ENCODE measurements around the gene EXOC3L4.

DNA sequence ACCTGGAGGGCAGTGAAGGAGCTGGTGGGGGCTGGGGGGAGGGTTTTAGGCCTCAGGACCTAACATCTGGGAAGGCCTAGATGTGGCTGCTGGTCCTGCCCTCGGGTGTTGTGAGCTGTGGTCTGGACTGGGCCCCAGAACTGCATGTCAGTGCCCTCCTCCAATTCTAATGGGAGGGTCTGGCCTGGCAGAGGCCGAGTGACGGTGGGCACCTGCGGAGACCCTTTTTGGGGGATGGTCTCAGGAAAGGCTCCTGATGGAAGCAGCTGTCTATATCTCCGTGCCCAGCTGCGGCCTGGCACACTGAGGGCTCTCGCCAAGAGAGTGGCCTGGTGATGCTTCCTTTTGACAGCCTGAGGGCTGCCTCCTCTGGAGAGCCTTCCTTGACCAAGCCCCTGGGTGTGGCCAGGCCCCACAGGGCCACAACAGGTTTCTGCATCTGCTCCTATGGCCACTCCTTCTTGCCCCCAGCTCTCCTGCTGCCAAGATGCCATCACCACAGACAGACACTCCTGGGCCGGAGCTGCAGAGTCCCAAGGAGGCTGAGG, 5.3 kb downstream of the EXOC3L4 start:
- no peak for TF ChIP-seq POLR2A (IDR thresholded peaks at IDR 0.05; ENCODE audit: low read depth, low read length)
- TF ChIP-seq TAF1 (IDR thresholded peaks at IDR 0.05; ENCODE audit: low read depth, low read length) = no peak
- no peak for TF ChIP-seq POLR2AphosphoS5 (IDR thresholded peaks at IDR 0.05; ENCODE audit: low read depth, low read length)
- TF ChIP-seq PAX5 (IDR thresholded peaks at IDR 0.05; ENCODE audit: insufficient read depth, low read length, severe bottlenecking) = no peak
- no peak for TF ChIP-seq POU2F2 (IDR thresholded peaks at IDR 0.05; ENCODE audit: low read depth, low read length)
- no peak for TF ChIP-seq SPI1 (IDR thresholded peaks at IDR 0.05; ENCODE audit: low read depth, low read length)
